GM19099 (cell line): ENCODE results near the gene CNBD2.

Experiments
- POLR2A ChIP-seq: IDR thresholded peaks from 3 replicates; pipeline ENCODE4 v1.6.1; 2011; ENCODE audit warnings: low read depth; ENCODE audit not compliant: insufficient read length; ENCODE audit errors: extremely low read depth

The CNBD2 gene

GRCh38 chr20:36040571-36040970 is 72.2 kb downstream of the CNBD2 start:
- TF ChIP-seq POLR2A: no peak

GRCh38 chr20:36043441-36043840 is 75.1 kb downstream of the CNBD2 start:
- TF ChIP-seq POLR2A: no peak

GRCh38 chr20:36043892-36044515 is 75.6 kb downstream of the CNBD2 start:
- no peak for TF ChIP-seq POLR2A

- no peak for TF ChIP-seq POLR2A
Observed at GRCh38 chr20:36045373-36045714, 77.0 kb downstream of the CNBD2 start.

GRCh38 chr20:36050436-36051317 is 82.3 kb downstream of the CNBD2 start:
- peak; percentile 98 for TF ChIP-seq POLR2A

- TF ChIP-seq POLR2A: no peak
Observed at GRCh38 chr20:36051318-36052116, 83.1 kb downstream of the CNBD2 start.

- TF ChIP-seq POLR2A: no peak
Observed at GRCh38 chr20:36052117-36052513, 83.7 kb downstream of the CNBD2 start.

GRCh38 chr20:36055145-36055544 is 86.8 kb downstream of the CNBD2 start:
- TF ChIP-seq POLR2A: no peak

- TF ChIP-seq POLR2A: no peak
Observed at GRCh38 chr20:36060676-36061075, 92.3 kb downstream of the CNBD2 start.

GRCh38 chr20:36061754-36062153 is 93.4 kb downstream of the CNBD2 start:
- no peak for TF ChIP-seq POLR2A

- no peak for TF ChIP-seq POLR2A
Observed at GRCh38 chr20:36062799-36063198, 94.4 kb downstream of the CNBD2 start.

- no peak for TF ChIP-seq POLR2A
Observed at GRCh38 chr20:36063916-36064657, 95.7 kb downstream of the CNBD2 start.

GRCh38 chr20:36064658-36065426 is 96.5 kb downstream of the CNBD2 start:
- peak; percentile 43 for TF ChIP-seq POLR2A

GRCh38 chr20:36065427-36065998 is 97.1 kb downstream of the CNBD2 start:
- no peak for TF ChIP-seq POLR2A
